ENCODE data around the gene NEFH.

The NEFH gene

GRCh38 chr22:29536411-29536810, 56.4 kb downstream of the NEFH start:
- TF ChIP-seq ZNF565 (CRISPR knock-in tag; conservative IDR thresholded peaks at IDR 0.05; ENCODE audit: low read depth): no peak
- no peak for TF ChIP-seq ARNTL (CRISPR knock-in tag; IDR thresholded peaks at IDR 0.05; ENCODE audit: borderline replicate concordance, low read depth)
- no peak for TF ChIP-seq POU6F1 (CRISPR knock-in tag; IDR thresholded peaks at IDR 0.05; ENCODE audit: borderline replicate concordance, low read depth)
- TF ChIP-seq CSRNP3 (CRISPR knock-in tag; IDR thresholded peaks at IDR 0.05): no peak
- TF ChIP-seq ZNF8 (CRISPR knock-in tag; IDR thresholded peaks at IDR 0.05): no peak
- TF ChIP-seq PPARA (CRISPR knock-in tag; IDR thresholded peaks at IDR 0.05; ENCODE audit: borderline replicate concordance): no peak
- TF ChIP-seq TCF4 (CRISPR knock-in tag; IDR thresholded peaks at IDR 0.05; ENCODE audit: borderline replicate concordance): no peak
- TF ChIP-seq OSR1 (CRISPR knock-in tag; IDR thresholded peaks at IDR 0.05): no peak
- TF ChIP-seq CSDC2 (CRISPR knock-in tag; IDR thresholded peaks at IDR 0.05): no peak
- ATAC-seq: no peak

GRCh38 chr22:29539105-29539504, 59.1 kb downstream of the NEFH start:
- TF ChIP-seq POU6F1 (CRISPR knock-in tag; IDR thresholded peaks at IDR 0.05; ENCODE audit: borderline replicate concordance, low read depth): no peak
- TF ChIP-seq TOX (CRISPR knock-in tag; IDR thresholded peaks at IDR 0.05; ENCODE audit: borderline replicate concordance): no peak
- no peak for TF ChIP-seq ZNF565 (CRISPR knock-in tag; conservative IDR thresholded peaks at IDR 0.05; ENCODE audit: low read depth)
- no peak for TF ChIP-seq ARNTL (CRISPR knock-in tag; IDR thresholded peaks at IDR 0.05; ENCODE audit: borderline replicate concordance, low read depth)
- TF ChIP-seq GLIS3 (CRISPR knock-in tag; IDR thresholded peaks at IDR 0.05): no peak
- no peak for TF ChIP-seq CSDC2 (CRISPR knock-in tag; IDR thresholded peaks at IDR 0.05)
- TF ChIP-seq TSHZ2 (CRISPR knock-in tag; IDR thresholded peaks at IDR 0.05): no peak
- TF ChIP-seq CSRNP3 (CRISPR knock-in tag; IDR thresholded peaks at IDR 0.05): no peak
- TF ChIP-seq PPARA (CRISPR knock-in tag; IDR thresholded peaks at IDR 0.05; ENCODE audit: borderline replicate concordance): no peak
- TF ChIP-seq ZFP30 (CRISPR knock-in tag; IDR thresholded peaks at IDR 0.05): no peak
- no peak for TF ChIP-seq ESRRG (CRISPR knock-in tag; IDR thresholded peaks at IDR 0.05)
- no peak for TF ChIP-seq ZFP3 (CRISPR knock-in tag; IDR thresholded peaks at IDR 0.05)
- no peak for TF ChIP-seq ZC3H10 (CRISPR knock-in tag; IDR thresholded peaks at IDR 0.05)
- TF ChIP-seq CREB5 (CRISPR knock-in tag; IDR thresholded peaks at IDR 0.05; ENCODE audit: low read depth): no peak
- no peak for TF ChIP-seq ISL1 (CRISPR knock-in tag; IDR thresholded peaks at IDR 0.05)
- no peak for TF ChIP-seq OSR1 (CRISPR knock-in tag; IDR thresholded peaks at IDR 0.05)
- TF ChIP-seq TCF4 (CRISPR knock-in tag; IDR thresholded peaks at IDR 0.05; ENCODE audit: borderline replicate concordance): no peak
- TF ChIP-seq SNAI2 (CRISPR knock-in tag; IDR thresholded peaks at IDR 0.05): no peak
- no peak for ATAC-seq

Measured in SK-N-SH treated with all-trans-retinoic acid at 6 μM for 48 hours (cell line).